Fibroblast of skin of scalp (primary cell): ENCODE data around the gene FUT3.

Experiments
- DNase-seq: peaks from one replicate; pipeline ENCODE4 v3.0.0-alpha.2; 2013

Gene FUT3

GRCh38 chr19:5800361-5801270 is 50.6 kb downstream of the FUT3 start:
- no peak for DNase-seq

- DNase-seq, result no peak
These were observed 51.7 kb downstream of the FUT3 start for GRCh38 chr19:5799247-5800241.

GRCh38 chr19:5798244-5798643 is 53.0 kb downstream of the FUT3 start:
- no peak for DNase-seq

GRCh38 chr19:5795382-5795919 is 55.8 kb downstream of the FUT3 start:
- no peak for DNase-seq

DNA sequence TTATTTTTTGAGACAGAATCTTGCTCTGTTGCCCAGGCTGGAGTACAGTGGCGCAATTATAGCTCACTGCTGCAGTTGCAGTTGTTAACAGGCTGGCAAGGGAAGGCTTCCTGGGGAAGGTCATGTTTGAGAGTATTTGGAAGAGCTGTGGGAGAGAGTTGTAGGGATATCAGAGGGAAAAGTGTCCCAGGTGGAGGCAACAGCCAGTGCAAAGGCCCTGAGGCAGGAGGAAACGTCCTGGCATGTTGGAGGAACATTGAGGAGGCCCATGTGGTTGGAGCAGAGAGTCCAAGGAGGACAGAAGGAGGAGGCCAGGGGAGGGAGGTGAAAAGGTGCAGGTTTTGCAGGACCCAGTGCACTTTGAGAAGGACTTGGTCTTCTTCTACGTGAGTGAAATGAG is 58.1 kb downstream of the FUT3 start:
- no peak for DNase-seq
